BJ (cell line): ENCODE results near the gene SPR. TPM values are rescaled to one million over a fixed set of nuclear protein-coding genes. Genes with fewer than 3 reads are reported as not detected.

Source experiments
- CTCF ChIA-PET: fragments of 350-600 bp; formaldehyde crosslinking; extraction: SDS; loops from one replicate; lab custom pipeline; 2021; ENCODE audit warnings: antibody characterized with exemption, inconsistent platforms; lab: Yijun Ruan, JAX
- POLR2A ChIA-PET: fragments of 300-600 bp; sonication (Branson Sonifier 250); formaldehyde crosslinking; extraction: SDS; loops from one replicate; lab custom pipeline; 2021; ENCODE audit warnings: antibody characterized with exemption; lab: Charles Lee
- DNase-seq: peaks from one replicate; pipeline ENCODE4 v3.0.0-alpha.2; 2011; ENCODE audit warnings: low read depth
- H3K27me3 ChIP-seq: 2 replicates; pipeline ENCODE4 v1.6.0; 2011; ENCODE audit warnings: low read length; ENCODE audit not compliant: control insufficient read depth, insufficient read depth
- H3K36me3 ChIP-seq: 2 replicates; pipeline ENCODE4 v1.5.1; 2011; ENCODE audit warnings: low read length; ENCODE audit not compliant: control insufficient read depth, insufficient read depth
- H3K4me3 ChIP-seq: 2 replicates; pipeline ENCODE4 v1.5.1; 2011; ENCODE audit warnings: low read depth, mild to moderate bottlenecking, control low read depth, low read length
- polyA plus RNA-seq: library from polyadenylated mRNA; depleted of rRNA; stranded (reverse); fragments of >200 nt; gene quantifications from 2 replicates; pipeline ENCODE4 v1.2.3, GENCODE V29; 2011
- TF ChIP-seq, protein P1 (sequence below): IDR thresholded peaks from 2 replicates; pipeline ENCODE4 v1.5.1; 2011; ENCODE audit warnings: low read depth, mild to moderate bottlenecking, control low read depth, inconsistent platforms, low read length, moderate library complexity; ENCODE audit not compliant: insufficient read depth

The SPR gene
- polyA plus RNA-seq, 1 experiment, result 22.9 TPM

DNA sequence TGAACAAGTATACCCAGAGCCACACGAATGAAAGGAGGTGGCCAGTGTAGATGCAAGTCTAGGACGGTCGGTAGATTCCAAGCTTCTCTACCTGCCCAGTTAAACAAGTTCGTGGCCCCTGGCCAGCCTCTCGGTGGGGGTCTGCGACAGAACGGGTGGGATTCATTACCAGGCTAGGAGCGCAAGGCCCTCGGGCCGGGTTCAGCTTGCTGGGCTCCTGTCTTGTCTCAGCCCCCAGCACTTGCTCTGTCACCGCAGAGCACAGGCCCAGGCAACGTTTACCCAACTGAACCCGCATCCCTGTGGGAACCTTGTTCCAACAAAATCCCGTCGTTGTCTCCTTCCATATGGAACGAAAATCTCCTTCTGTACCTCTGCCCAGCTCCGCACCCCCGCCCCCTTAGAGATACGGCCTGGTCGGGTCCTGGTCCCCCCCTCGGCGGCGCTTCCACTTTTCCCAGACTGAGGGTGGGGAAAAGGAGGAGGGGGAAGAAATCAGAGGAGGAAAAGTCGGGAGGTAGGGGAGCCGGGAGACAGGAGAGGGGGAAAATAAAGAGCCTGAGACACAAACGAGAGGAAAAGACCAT, 28.2 kb downstream of the SPR start:
- CTCF ChIA-PET, result interaction anchor here (0.8 to 2.5 kb wide), 6 partner anchors 10 to 262 kb away, joined by 3 to 13 read pairs (median 4); no protein-coding TSS in a partner anchor
- H3K27me3 ChIP-seq, result peaks cover 62% of the 10 kb centered on the region
- POLR2A ChIA-PET, result no interaction called here

DNA sequence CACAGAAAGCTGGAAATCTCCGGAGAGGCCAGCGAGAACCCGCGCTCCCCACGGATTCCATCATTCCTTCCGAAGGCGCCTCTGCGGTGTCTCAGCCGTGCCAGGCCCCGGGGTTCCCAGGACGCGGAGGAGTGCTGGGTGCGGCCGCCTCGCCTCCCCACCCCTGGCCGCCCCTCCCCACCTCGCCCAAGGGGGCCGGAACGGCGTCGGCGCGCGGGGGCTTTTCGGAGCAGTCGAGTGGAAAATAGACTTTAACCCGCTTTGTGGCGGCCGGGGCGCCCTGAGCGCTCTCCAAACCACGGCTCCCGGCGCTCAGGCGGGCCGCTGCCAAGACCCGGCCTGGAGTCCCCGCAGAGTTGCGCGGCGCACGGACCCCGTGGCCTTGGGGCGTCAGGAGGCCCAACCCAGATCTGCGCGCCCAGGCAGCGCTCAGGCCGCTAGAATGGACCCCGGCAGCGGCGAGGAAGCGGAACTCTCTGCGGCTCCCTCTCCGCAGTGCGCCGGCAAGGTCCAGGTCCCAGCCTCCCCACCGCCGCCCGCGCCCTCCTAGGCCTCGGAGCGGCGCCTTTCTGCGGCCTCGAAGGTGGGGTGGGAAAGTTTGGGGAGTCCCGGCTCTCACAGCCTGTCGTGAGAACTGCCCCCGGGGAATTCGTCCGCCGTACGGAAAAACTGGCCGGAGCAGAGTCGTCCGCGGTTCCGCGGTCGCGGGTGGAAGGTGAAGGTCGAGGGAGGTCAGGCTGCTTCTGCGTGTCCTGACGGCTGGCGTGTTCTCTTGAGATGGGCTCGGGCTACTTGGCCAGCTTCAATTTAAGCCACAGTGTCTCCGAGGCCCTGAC, 28.9 kb downstream of the SPR start:
- POLR2A ChIA-PET, result no interaction called here
- TF ChIP-seq, protein P1, sequence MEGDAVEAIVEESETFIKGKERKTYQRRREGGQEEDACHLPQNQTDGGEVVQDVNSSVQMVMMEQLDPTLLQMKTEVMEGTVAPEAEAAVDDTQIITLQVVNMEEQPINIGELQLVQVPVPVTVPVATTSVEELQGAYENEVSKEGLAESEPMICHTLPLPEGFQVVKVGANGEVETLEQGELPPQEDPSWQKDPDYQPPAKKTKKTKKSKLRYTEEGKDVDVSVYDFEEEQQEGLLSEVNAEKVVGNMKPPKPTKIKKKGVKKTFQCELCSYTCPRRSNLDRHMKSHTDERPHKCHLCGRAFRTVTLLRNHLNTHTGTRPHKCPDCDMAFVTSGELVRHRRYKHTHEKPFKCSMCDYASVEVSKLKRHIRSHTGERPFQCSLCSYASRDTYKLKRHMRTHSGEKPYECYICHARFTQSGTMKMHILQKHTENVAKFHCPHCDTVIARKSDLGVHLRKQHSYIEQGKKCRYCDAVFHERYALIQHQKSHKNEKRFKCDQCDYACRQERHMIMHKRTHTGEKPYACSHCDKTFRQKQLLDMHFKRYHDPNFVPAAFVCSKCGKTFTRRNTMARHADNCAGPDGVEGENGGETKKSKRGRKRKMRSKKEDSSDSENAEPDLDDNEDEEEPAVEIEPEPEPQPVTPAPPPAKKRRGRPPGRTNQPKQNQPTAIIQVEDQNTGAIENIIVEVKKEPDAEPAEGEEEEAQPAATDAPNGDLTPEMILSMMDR, result no peak
- CTCF ChIA-PET, result interaction anchor here (0.8 to 2.5 kb wide), 7 partner anchors 10 to 261 kb away, joined by 3 to 13 read pairs (median 5); partner anchors contain the start of gene SPR
- Histone ChIP-seq H3K27me3 (peaks cover 68% of the 10 kb centered on the region), H3K36me3 (no peaks in the 10 kb centered on the region), H3K4me3 (no peak overlapping the region)
- no peak for DNase-seq

More for the DNA sequence above, 28.2 kb downstream of the SPR start:
- no peak for DNase-seq
- Histone ChIP-seq H3K36me3 (no peaks in the 10 kb centered on the region), H3K4me3 (no peak overlapping the region)
- TF ChIP-seq, protein P1, result no peak

DNA sequence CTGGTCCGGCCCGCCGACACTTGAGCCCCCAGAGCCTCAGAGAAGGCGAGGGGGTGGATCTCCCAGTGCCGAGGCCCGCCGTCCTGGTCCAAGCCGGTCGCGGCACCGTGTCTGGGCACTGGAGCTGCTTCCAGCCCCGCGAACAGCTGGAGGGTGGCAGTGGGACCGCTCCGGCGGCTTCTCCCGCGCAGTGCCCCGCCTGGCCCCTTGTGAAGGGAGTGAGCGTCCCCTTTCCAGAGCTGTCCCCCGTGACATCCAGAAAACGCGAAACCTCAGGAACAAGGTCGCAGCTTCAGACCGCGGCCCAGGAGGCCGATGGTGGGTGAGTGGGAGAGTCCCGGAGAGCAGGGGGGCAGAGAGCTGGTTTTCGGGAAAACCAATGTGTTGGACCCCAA, 29.5 kb downstream of the SPR start:
- POLR2A ChIA-PET, result no interaction called here
- DNase-seq, result no peak

DNA sequence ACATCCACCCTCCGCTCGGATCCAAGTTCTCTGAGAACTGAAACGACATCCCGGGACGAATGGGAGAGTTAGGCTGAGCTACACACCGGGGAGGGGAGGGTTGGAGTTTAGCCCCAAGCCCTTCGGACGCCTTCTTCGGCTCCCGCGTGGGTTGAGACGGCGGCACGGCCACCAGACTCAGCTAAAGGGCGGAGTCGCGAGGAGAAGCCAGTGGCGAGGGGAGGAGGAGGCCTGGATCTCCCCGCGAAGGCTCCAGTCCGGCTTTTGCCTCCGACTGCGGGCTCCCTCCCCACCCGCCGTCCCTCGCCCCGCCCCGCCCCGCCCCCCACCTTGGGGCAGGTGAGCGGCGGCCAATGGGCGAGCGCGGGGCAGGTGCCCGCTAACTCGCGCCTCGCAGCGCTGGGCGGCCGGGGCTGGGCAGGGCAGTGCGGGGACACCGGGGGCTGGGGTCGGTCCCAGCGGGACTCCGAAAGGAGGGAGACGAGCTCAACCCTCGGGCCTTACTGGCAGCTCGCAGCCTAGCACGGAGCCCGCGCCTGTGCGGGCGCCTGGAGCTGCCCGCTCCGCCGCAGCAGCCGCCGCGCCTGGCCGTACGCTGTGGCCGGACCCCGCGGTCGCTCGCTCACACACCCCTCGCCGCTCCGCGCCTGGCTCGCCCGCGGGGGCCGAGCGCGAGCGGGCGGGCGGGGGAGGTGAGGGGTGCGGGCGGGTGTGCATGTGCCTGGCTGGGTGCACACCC, 30.1 kb downstream of the SPR start, which contains the start of gene EMX1:
Gene EMX1, plus strand, starts transcription at position 382 of the 739 bp plus-strand sequence. Its CDS starts 334 bp downstream, at position 716.
- TF ChIP-seq, protein P1, result no peak
- CTCF ChIA-PET, result interaction anchor here (0.6 to 2.3 kb wide), 8 partner anchors 9 to 215 kb away, joined by 3 to 11 read pairs (median 4); partner anchors contain the start of gene SPR
- POLR2A ChIA-PET, result no interaction called here
- Histone ChIP-seq H3K36me3 (no peaks in the 10 kb centered on the region), H3K27me3 (peaks cover 75% of the 10 kb centered on the region), H3K4me3 (no peak within 1 kb of the TSS)
- no peak for DNase-seq

More for the DNA sequence above, 29.5 kb downstream of the SPR start:
- TF ChIP-seq, protein P1, result no peak
- H3K4me3 ChIP-seq, result no peak overlapping the region
- CTCF ChIA-PET, result interaction anchor here (0.6 to 2.3 kb wide), 6 partner anchors 10 to 216 kb away, joined by 3 to 11 read pairs (median 4); partner anchors contain the start of gene SPR
- H3K27me3 ChIP-seq, result peaks cover 71% of the 10 kb centered on the region
- no peaks in the 10 kb centered on the region for H3K36me3 ChIP-seq
